ENCODE data around the gene ZFYVE19. TPM values are rescaled to one million over a fixed set of nuclear protein-coding genes. Genes with fewer than 3 reads are reported as not detected.
A peak's percentile ranks its signal among the peaks of the same experiment; 100 is the strongest.
"Not testable (repeated sequence)": the region's sequence is repeated elsewhere in the genome, so short reads cannot be mapped to it uniquely, and the experiment has no call there.

ZFYVE19 gene
- total RNA-seq, 1 experiment from 2014 or later: 32.2 TPM

- peak; percentile 81 for DNase-seq (ENCODE audit: low spot score)
Observed at GRCh38 chr15:40847223-40847961, 40.5 kb downstream of the ZFYVE19 start.

- DNase-seq (ENCODE audit: low spot score): no peak
Observed at GRCh38 chr15:40850576-40851112, 43.8 kb downstream of the ZFYVE19 start.

GRCh38 chr15:40852529-40852928, 45.6 kb downstream of the ZFYVE19 start:
- DNase-seq (ENCODE audit: low spot score): no peak

- no peak for DNase-seq (ENCODE audit: low spot score)
Observed at GRCh38 chr15:40853241-40853890, 46.5 kb downstream of the ZFYVE19 start.

- DNase-seq (ENCODE audit: low spot score): no peak
Observed at GRCh38 chr15:40854161-40854560, 47.3 kb downstream of the ZFYVE19 start.

GRCh38 chr15:40855706-40856234, 48.9 kb downstream of the ZFYVE19 start:
- DNase-seq (ENCODE audit: low spot score): no peak

- no peak for DNase-seq (ENCODE audit: low spot score)
Observed at GRCh38 chr15:40856746-40857145, 49.9 kb downstream of the ZFYVE19 start.

- DNase-seq (ENCODE audit: low spot score): peak; percentile 55
Observed at GRCh38 chr15:40857601-40858341, 50.9 kb downstream of the ZFYVE19 start.

- DNase-seq (ENCODE audit: low spot score): no peak
Observed at GRCh38 chr15:40858706-40859105, 51.8 kb downstream of the ZFYVE19 start.

GRCh38 chr15:40859206-40859851, 52.4 kb downstream of the ZFYVE19 start:
- DNase-seq (ENCODE audit: low spot score): peak; percentile 76

- DNase-seq (ENCODE audit: low spot score): not testable (repeated sequence)
Observed at GRCh38 chr15:40861147-40861546, 54.3 kb downstream of the ZFYVE19 start.

GRCh38 chr15:40863660-40864270, 56.9 kb downstream of the ZFYVE19 start:
- no peak for DNase-seq (ENCODE audit: low spot score)

Other genes with a start within 250 kb of the ZFYVE19 start
- gene CCDC32, start 242.0 kb upstream of the ZFYVE19 start, total RNA-seq (2014; rRNA removed; shearing (Covaris generic)): 22.9 and 33.5 TPM in 2 replicates
- 13.6 and 18.2 TPM in 2 replicates for gene RPUSD2, start 237.8 kb upstream of the ZFYVE19 start, total RNA-seq (2014; rRNA removed; shearing (Covaris generic))
- 18.3 and 18.8 TPM in 2 replicates for gene KNL1, start 212.8 kb upstream of the ZFYVE19 start, total RNA-seq (2014; rRNA removed; shearing (Covaris generic))
- gene RAD51, start 111.9 kb upstream of the ZFYVE19 start, total RNA-seq (2014; rRNA removed; shearing (Covaris generic)): 8.5 and 13.5 TPM in 2 replicates
- 10.1 and 10.4 TPM in 2 replicates for gene RMDN3, start 51.8 kb upstream of the ZFYVE19 start, total RNA-seq (2014; rRNA removed; shearing (Covaris generic))
- 43.2 and 49.0 TPM in 2 replicates for gene GCHFR, start 43.0 kb upstream of the ZFYVE19 start, total RNA-seq (2014; rRNA removed; shearing (Covaris generic))
- 0.45 TPM in 1 of 2 replicates, not detected in the other for gene C15orf62, start 37.1 kb upstream of the ZFYVE19 start, total RNA-seq (2014; rRNA removed; shearing (Covaris generic))
- 50.4 and 60.5 TPM in 2 replicates for gene DNAJC17, start 384 bp downstream of the ZFYVE19 start, total RNA-seq (2014; rRNA removed; shearing (Covaris generic))
- not detected in 2 replicates for gene PPP1R14D, start 21.6 kb downstream of the ZFYVE19 start, total RNA-seq (2014; rRNA removed; shearing (Covaris generic))
- gene SPINT1, start 37.0 kb downstream of the ZFYVE19 start, total RNA-seq (2014; rRNA removed; shearing (Covaris generic)): 0.02 TPM in 1 of 2 replicates, not detected in the other
- gene RHOV, start 67.1 kb downstream of the ZFYVE19 start, total RNA-seq (2014; rRNA removed; shearing (Covaris generic)): 0.41 TPM in 1 of 2 replicates, not detected in the other
- gene VPS18, start 87.4 kb downstream of the ZFYVE19 start, total RNA-seq (2014; rRNA removed; shearing (Covaris generic)): 13.3 and 18.5 TPM in 2 replicates
- 0.10 TPM in 1 of 2 replicates, not detected in the other for gene DLL4, start 122.3 kb downstream of the ZFYVE19 start, total RNA-seq (2014; rRNA removed; shearing (Covaris generic))
- 28.0 and 35.4 TPM in 2 replicates for gene CHAC1, start 146.4 kb downstream of the ZFYVE19 start, total RNA-seq (2014; rRNA removed; shearing (Covaris generic))

All from H4 (cell line).